Fibroblast of lung (primary cell): Measurements from ENCODE around the gene SLC16A2. TPM values are rescaled to one million over a fixed set of nuclear protein-coding genes. Genes with fewer than 3 reads are reported as not detected.

ENCODE experiments used
- DNase-seq, 2 donors: peaks; one replicate each; pipeline versions ENCODE4 v3.0.0 to v3.0.0-alpha.2; 2010; ENCODE audit warnings: low read depth in 2 of 2
- H2AFZ ChIP-seq: 2 replicates; pipeline ENCODE4 v1.5.1; 2012; ENCODE audit warnings: low read length, control low read depth, inconsistent platforms
- H3K27ac ChIP-seq: 2 replicates; pipeline ENCODE4 v1.5.1; 2011; ENCODE audit warnings: low read length, control low read depth; ENCODE audit not compliant: insufficient read depth
- H3K27me3 ChIP-seq: 2 replicates; pipeline ENCODE4 v1.5.1; 2011; ENCODE audit warnings: mild to moderate bottlenecking, low read length; ENCODE audit not compliant: control insufficient read depth, insufficient read depth
- H3K36me3 ChIP-seq: 2 replicates; pipeline ENCODE4 v1.5.1; 2011; ENCODE audit warnings: low read length; ENCODE audit not compliant: control insufficient read depth, insufficient read depth
- H3K4me1 ChIP-seq: 2 replicates; pipeline ENCODE4 v1.5.1; 2011; ENCODE audit warnings: low read length; ENCODE audit not compliant: control insufficient read depth, insufficient read depth; ENCODE audit errors: extremely low read depth
- H3K4me2 ChIP-seq: 2 replicates; pipeline ENCODE4 v1.5.1; 2011; ENCODE audit warnings: low read length, control low read depth; ENCODE audit not compliant: insufficient read depth; ENCODE audit errors: extremely low read depth
- H3K4me3 ChIP-seq, 4 experiments: fragments of 200-600 bp in 1 of 4; sonication (generic) in 1 of 4; replicated peaks in 1 of 4; 2 replicates each; pipeline ENCODE4 v1.5.1; 2011 to 2016; ENCODE audit warnings: low read length in 4 of 4, low read depth in 3 of 4, mild to moderate bottlenecking in 3 of 4, control low read depth in 2 of 4, inconsistent platforms in 1 of 4, mixed read lengths in 1 of 4; ENCODE audit not compliant: insufficient read depth in 1 of 4; ENCODE audit errors: control extremely low read depth in 1 of 4
- H3K79me2 ChIP-seq: 2 replicates; pipeline ENCODE4 v1.5.1; 2012; ENCODE audit warnings: mild to moderate bottlenecking, low read length, inconsistent platforms; ENCODE audit not compliant: control insufficient read depth, insufficient read depth
- H3K9ac ChIP-seq: 2 replicates; pipeline ENCODE4 v1.5.1; 2011; ENCODE audit warnings: mild to moderate bottlenecking, low read length, control low read depth; ENCODE audit not compliant: insufficient read depth
- H3K9me3 ChIP-seq: 2 replicates; pipeline ENCODE4 v1.5.1; 2012; ENCODE audit warnings: low read depth, low read length; ENCODE audit not compliant: control insufficient read depth, insufficient read depth
- H4K20me1 ChIP-seq: 2 replicates; pipeline ENCODE4 v1.5.1; 2011; ENCODE audit warnings: low read length; ENCODE audit not compliant: control insufficient read depth, insufficient read depth; ENCODE audit errors: extremely low read depth
- EZH2 ChIP-seq: IDR thresholded peaks from 2 replicates; pipeline ENCODE4 v1.5.1; 2012; ENCODE audit warnings: low read length, control low read depth, mild to moderate bottlenecking; ENCODE audit errors: missing control alignments
- polyA plus RNA-seq, 2 donors: library from polyadenylated mRNA; depleted of rRNA in 1 of 2; stranded (reverse) in 1 of 2; unstranded in 1 of 2; fragments of >200 nt; gene quantifications; 2 replicates each; pipeline ENCODE4 v1.2.1, GENCODE V29; 2011 to 2012; ENCODE audit warnings: missing spikeins in 1 of 2
- total RNA-seq: library from RNA; depleted of rRNA; stranded (reverse); fragments of >200 nt; gene quantifications from 2 replicates; pipeline ENCODE4 v1.2.1, GENCODE V29; 2014
- TF ChIP-seq, protein P1 (sequence below), 2 donors: IDR thresholded peaks in 1 of 2; conservative IDR thresholded peaks in 1 of 2; 1 replicate in 1 of 2; 2 replicates in 1 of 2; pipeline ENCODE4 v1.5.1; 2011 to 2012; ENCODE audit warnings: low read length in 2 of 2, control low read depth in 1 of 2, inconsistent platforms in 1 of 2, low read depth in 1 of 2, mild to moderate bottlenecking in 1 of 2

The SLC16A2 gene
- total and polyA plus RNA-seq, 2 donors (not counting 1 experiment from before 2014, with no cell fraction given) = 7.8 to 27.2 TPM

DNA sequence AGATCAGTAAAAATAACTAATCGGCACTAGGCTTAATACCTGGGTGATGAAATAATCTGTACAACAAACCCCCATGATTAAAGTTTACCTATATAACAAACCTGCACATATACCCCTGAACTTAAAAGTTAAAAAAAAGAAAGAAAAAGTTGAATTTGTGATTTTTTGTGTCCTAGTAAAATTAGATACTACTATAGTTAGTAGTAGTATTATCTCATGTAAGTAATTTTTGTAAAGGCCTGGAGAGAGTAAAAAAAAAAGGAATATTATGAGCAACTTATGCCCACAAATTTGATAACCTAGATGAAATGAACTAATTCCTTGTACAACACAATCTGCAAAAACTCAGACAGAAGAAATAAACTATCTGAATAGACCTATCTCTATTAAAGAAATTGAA lies 25.7 kb upstream of the SLC16A2 start:
- H3K9ac ChIP-seq = no peak overlapping the region
- no peaks in the 10 kb centered on the region for H3K4me1 ChIP-seq
- no peak for DNase-seq
- no peaks in the 10 kb centered on the region for H3K36me3 ChIP-seq
- H3K4me3 ChIP-seq = no peak overlapping the region
- H3K9me3 ChIP-seq = no peaks in the 10 kb centered on the region
- no peak overlapping the region for H3K27ac ChIP-seq
- no peaks in the 10 kb centered on the region for H4K20me1 ChIP-seq
- TF ChIP-seq EZH2 = no peak
- TF ChIP-seq, protein P1, sequence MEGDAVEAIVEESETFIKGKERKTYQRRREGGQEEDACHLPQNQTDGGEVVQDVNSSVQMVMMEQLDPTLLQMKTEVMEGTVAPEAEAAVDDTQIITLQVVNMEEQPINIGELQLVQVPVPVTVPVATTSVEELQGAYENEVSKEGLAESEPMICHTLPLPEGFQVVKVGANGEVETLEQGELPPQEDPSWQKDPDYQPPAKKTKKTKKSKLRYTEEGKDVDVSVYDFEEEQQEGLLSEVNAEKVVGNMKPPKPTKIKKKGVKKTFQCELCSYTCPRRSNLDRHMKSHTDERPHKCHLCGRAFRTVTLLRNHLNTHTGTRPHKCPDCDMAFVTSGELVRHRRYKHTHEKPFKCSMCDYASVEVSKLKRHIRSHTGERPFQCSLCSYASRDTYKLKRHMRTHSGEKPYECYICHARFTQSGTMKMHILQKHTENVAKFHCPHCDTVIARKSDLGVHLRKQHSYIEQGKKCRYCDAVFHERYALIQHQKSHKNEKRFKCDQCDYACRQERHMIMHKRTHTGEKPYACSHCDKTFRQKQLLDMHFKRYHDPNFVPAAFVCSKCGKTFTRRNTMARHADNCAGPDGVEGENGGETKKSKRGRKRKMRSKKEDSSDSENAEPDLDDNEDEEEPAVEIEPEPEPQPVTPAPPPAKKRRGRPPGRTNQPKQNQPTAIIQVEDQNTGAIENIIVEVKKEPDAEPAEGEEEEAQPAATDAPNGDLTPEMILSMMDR (conservative IDR thresholded peaks at IDR 0.05 in 1 of 2, IDR thresholded peaks at IDR 0.05 in 1 of 2; ENCODE audit: low read depth in 1 of 2, low read length in 2 of 2) = no peak
- no peak overlapping the region for H3K4me2 ChIP-seq
- no peak overlapping the region for H2AFZ ChIP-seq
- no peaks in the 10 kb centered on the region for H3K79me2 ChIP-seq
- H3K27me3 ChIP-seq = no peaks in the 10 kb centered on the region

DNA sequence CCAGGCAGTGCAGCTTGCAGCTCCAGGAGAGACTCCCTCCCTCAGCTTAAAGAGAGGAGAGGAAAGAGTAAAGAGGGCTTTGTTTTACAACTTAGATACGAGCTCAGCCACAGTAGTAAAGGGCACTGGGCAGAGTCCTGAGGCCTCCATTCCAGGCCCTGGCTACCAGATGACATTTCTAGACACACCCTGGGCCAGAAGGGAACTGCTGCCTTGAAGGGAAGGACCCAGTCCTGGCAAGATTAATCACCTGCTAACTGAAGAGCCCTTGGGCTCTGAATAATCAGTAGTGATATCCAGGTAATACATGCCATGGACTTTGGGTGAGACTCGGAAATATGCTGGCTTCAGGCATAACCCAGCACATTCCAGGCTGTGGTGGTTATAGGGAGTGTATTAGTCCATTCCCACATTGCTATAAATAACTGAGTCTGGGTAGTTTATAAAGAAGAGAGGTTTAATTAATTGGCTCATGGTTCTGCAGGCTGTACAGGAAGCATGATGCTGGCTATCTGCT lies 15.3 kb upstream of the SLC16A2 start:
- TF ChIP-seq EZH2 = no peak
- TF ChIP-seq, protein P1 (conservative IDR thresholded peaks at IDR 0.05 in 1 of 2, IDR thresholded peaks at IDR 0.05 in 1 of 2; ENCODE audit: low read depth in 1 of 2, low read length in 2 of 2) = no peak
- H3K9me3 ChIP-seq = no peaks in the 10 kb centered on the region
- no peaks in the 10 kb centered on the region for H3K4me1 ChIP-seq
- H3K27ac ChIP-seq = no peak overlapping the region
- H2AFZ ChIP-seq = no peak overlapping the region
- H3K79me2 ChIP-seq = no peaks in the 10 kb centered on the region
- no peak for DNase-seq
- no peak overlapping the region for H3K4me2 ChIP-seq
- no peaks in the 10 kb centered on the region for H3K36me3 ChIP-seq
- H3K4me3 ChIP-seq = no peak overlapping the region
- no peaks in the 10 kb centered on the region for H3K27me3 ChIP-seq
- no peaks in the 10 kb centered on the region for H4K20me1 ChIP-seq
- H3K9ac ChIP-seq = no peak overlapping the region

DNA sequence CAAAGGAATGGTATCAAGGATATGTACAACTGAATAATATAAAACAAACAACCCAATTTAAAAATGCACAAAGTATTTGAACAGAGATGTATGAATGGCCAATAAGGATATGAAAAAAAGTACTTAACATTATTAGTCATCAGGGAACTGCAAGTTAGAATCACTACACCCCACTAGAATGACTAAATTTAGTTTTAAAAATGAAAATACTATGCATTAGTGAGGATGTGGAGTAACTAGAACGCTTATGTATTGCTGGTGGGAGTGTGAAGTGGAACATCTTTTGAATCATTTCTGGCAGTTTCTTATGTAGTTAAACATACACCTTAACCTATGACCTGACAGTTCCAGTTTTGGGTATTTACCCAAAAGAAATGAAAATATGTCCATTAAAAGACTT lies 13.0 kb upstream of the SLC16A2 start:
- TF ChIP-seq, protein P1 (conservative IDR thresholded peaks at IDR 0.05 in 1 of 2, IDR thresholded peaks at IDR 0.05 in 1 of 2; ENCODE audit: low read depth in 1 of 2, low read length in 2 of 2) = no peak
- no peak for TF ChIP-seq EZH2
- no peak overlapping the region for H3K4me3 ChIP-seq
- H3K36me3 ChIP-seq = no peaks in the 10 kb centered on the region

More for the DNA sequence above, 13.0 kb upstream of the SLC16A2 start:
- Histone ChIP-seq H3K27me3 (no peaks in the 10 kb centered on the region), H3K9ac (no peak overlapping the region), H3K4me1 (no peaks in the 10 kb centered on the region), H2AFZ (no peak overlapping the region), H3K9me3 (no peaks in the 10 kb centered on the region), H3K79me2 (no peaks in the 10 kb centered on the region), H4K20me1 (no peaks in the 10 kb centered on the region), H3K4me2 (no peak overlapping the region), H3K27ac (no peak overlapping the region)
- DNase-seq = no peak
